BE2C (cell line): Measurements from ENCODE around the gene HCK.

Source experiments
- DNase-seq: peaks from one replicate; pipeline ENCODE4 v3.0.0-alpha.2; 2020
- H3K27me3 ChIP-seq: fragments of 250-450 bp; sonication (Bioruptor Pico); 2 replicates; pipeline ENCODE4 v1.5.1; 2020; ENCODE audit warnings: mild to moderate bottlenecking
- H3K36me3 ChIP-seq: fragments of 250-450 bp; sonication (Bioruptor Pico); 2 replicates; pipeline ENCODE4 v1.5.1; 2020; ENCODE audit warnings: mild to moderate bottlenecking
- H3K4me1 ChIP-seq: fragments of 250-450 bp; sonication (Bioruptor Pico); 2 replicates; pipeline ENCODE4 v1.5.1; 2020
- H3K4me3 ChIP-seq: 2 replicates; pipeline ENCODE4 v1.5.1; 2011; ENCODE audit warnings: low read depth, low read length
- H3K9me3 ChIP-seq: fragments of 250-450 bp; sonication (Bioruptor Pico); 2 replicates; pipeline ENCODE4 v1.5.1; 2020
- TF ChIP-seq, protein P1 (sequence below): IDR thresholded peaks from 2 replicates; pipeline ENCODE4 v1.5.1; 2012; ENCODE audit warnings: mild to moderate bottlenecking, low read depth, low read length

HCK gene

DNA sequence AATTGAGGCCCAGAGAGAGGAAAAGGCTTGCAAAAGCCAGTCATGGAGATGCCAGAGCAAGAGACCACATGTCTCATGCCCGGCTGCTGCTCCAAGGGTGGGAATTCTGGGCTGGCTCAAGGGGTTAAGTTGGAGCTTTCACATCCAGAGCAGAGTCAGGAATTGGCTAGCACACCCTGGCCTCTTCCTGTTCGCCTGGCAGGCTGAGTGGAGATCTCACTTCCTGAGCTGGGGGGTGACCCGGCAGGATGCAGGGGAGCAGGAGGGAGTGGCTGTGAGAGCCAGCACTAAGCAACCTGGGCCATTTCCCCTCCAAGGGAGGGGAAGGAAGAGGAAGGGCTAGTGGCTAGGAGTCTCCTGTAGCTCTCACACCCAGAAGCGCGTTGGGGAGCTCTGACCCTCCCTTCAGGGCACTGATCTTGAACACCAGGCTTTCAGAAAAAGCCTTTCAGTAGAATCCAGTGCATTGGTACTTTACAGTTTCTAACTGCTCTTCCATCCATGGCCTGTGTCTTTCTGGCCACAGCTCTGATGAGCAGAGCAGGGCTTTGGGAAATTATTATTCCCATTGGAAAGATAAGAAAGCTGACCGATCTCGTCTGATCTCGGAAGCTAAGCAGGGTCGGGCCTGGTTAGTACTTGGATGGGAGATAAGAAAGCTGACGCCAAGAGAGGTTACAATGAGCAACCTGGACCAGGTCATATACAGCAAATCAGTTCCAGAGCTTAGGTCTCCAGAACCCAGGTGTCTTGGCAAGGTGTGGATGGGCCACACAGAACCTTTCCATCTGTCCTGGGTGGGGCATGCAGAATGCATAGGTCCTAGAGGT, 44.0 kb upstream of the HCK start:
- no peak for DNase-seq
- no peak overlapping the region for H3K4me3 ChIP-seq
- no peaks in the 10 kb centered on the region for H3K36me3 ChIP-seq
- TF ChIP-seq, protein P1, sequence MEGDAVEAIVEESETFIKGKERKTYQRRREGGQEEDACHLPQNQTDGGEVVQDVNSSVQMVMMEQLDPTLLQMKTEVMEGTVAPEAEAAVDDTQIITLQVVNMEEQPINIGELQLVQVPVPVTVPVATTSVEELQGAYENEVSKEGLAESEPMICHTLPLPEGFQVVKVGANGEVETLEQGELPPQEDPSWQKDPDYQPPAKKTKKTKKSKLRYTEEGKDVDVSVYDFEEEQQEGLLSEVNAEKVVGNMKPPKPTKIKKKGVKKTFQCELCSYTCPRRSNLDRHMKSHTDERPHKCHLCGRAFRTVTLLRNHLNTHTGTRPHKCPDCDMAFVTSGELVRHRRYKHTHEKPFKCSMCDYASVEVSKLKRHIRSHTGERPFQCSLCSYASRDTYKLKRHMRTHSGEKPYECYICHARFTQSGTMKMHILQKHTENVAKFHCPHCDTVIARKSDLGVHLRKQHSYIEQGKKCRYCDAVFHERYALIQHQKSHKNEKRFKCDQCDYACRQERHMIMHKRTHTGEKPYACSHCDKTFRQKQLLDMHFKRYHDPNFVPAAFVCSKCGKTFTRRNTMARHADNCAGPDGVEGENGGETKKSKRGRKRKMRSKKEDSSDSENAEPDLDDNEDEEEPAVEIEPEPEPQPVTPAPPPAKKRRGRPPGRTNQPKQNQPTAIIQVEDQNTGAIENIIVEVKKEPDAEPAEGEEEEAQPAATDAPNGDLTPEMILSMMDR, result no peak
- peaks cover 8% of the 10 kb centered on the region; the same call in 1 of the 2 replicates for H3K4me1 ChIP-seq
- no peaks in the 10 kb centered on the region for H3K27me3 ChIP-seq
- no peaks in the 10 kb centered on the region for H3K9me3 ChIP-seq

DNA sequence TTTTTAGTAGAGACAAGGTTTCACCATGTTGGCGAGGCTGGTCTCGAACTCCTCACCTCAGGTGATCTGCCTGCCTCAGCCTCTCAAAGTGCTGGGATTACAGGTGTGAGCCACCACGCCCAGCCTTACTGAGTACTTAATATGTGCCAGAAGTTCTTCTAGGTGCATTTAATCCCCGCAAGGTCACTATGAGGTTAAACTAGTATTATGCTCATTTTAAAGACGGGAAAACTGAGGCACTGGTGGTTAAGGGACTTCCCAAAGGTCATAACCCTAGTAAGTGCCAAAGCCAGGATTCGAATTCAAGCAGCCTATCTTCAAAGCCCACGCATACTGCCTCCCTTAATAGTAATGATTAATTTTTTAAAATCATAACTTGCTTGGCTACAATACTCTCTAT, 42.5 kb upstream of the HCK start:
- DNase-seq, result no peak
- H3K9me3 ChIP-seq, result no peaks in the 10 kb centered on the region
- no peaks in the 10 kb centered on the region for H3K27me3 ChIP-seq
- H3K4me1 ChIP-seq, result peaks cover 8% of the 10 kb centered on the region; the same call in 1 of the 2 replicates
- TF ChIP-seq, protein P1, result no peak
- no peaks in the 10 kb centered on the region for H3K36me3 ChIP-seq
- no peak overlapping the region for H3K4me3 ChIP-seq

DNA sequence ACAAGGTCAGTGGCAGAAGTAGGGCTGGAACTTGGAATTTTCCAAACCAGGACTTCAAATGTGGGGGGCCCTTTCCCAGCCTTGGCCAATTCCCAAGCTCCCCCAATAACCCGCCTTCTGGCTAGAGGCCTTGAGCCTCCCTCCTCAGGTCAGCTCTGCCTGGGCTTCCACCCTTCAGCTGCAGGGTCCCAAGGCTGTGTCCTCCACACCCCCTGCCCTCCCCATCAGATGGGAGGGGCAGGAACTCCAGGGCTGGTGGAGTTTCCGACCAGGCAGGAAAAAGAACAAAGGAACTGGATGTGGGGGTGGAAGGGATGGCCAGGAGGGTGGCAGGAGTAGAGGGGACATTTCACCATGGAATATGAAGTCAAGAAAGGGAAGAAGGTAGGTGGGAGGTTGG, 41.9 kb upstream of the HCK start, which contains the start of gene CCM2L:
Gene CCM2L (plus strand): TSS at position 338 of the 400 bp plus-strand sequence. CDS start 17 bp downstream, at position 355.
- H3K36me3 ChIP-seq, result no peaks in the 10 kb centered on the region
- H3K4me3 ChIP-seq, result no peak within 1 kb of the TSS
- H3K4me1 ChIP-seq, result peaks cover 8% of the 10 kb centered on the region; the same call in 1 of the 2 replicates
- no peaks in the 10 kb centered on the region for H3K27me3 ChIP-seq
- H3K9me3 ChIP-seq, result no peaks in the 10 kb centered on the region
- no peak for DNase-seq
- TF ChIP-seq, protein P1, result no peak

DNA sequence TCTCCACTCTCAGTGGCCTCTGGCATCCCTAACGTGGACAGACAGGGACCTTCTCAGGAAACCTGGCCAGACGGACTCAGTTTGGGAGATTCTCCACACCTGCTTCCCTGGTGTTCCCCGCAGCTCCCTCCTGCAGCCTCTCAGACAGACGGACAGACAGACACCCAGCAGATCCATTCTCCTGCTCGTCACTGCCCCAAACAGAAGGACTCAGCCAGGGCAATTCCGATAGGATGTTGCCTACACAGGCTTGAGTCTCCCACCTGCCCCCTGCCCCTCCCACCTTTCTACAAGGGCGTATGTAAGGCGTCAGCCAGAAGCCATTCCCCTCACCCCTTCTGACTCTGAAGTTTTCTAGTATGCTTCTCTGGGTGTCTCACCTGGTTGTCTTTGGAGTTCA, 41.4 kb upstream of the HCK start:
- no peak overlapping the region for H3K4me3 ChIP-seq
- peaks cover 8% of the 10 kb centered on the region; the same call in 1 of the 2 replicates for H3K4me1 ChIP-seq
- no peak for DNase-seq
- TF ChIP-seq, protein P1, result no peak
- H3K27me3 ChIP-seq, result no peaks in the 10 kb centered on the region
- no peaks in the 10 kb centered on the region for H3K9me3 ChIP-seq
- H3K36me3 ChIP-seq, result no peaks in the 10 kb centered on the region

DNA sequence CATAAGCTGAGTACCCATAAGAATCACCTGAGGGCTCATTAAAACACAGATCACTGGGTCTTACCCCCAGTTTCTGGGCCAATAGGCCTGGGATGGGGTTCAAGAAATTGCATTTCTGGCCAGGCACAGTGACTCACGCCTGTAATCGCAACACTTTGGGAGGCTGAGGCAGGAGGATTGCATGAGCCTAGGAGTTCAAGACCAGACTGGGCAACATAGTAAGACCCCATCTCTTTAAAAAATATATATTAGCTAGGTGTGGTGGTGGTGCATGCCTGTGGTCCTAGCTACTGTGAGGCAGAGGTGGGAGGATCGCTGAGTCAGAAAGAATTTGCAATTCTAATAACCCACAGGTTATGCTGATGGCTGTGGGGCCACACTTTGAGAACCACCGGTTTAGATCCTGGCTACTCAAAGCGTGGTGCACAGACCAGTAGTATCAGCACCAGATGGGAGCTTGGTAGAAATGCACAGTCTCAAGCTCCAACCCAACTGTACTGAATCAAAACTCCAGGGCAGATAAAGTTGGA, 39.8 kb upstream of the HCK start:
- DNase-seq, result no peak
- H3K4me1 ChIP-seq, result peaks cover 8% of the 10 kb centered on the region; the same call in 1 of the 2 replicates
- H3K4me3 ChIP-seq, result no peak overlapping the region
- no peaks in the 10 kb centered on the region for H3K36me3 ChIP-seq
- no peaks in the 10 kb centered on the region for H3K9me3 ChIP-seq
- TF ChIP-seq, protein P1, result no peak
- peaks cover 5% of the 10 kb centered on the region; the same call in 1 of the 2 replicates for H3K27me3 ChIP-seq

DNA sequence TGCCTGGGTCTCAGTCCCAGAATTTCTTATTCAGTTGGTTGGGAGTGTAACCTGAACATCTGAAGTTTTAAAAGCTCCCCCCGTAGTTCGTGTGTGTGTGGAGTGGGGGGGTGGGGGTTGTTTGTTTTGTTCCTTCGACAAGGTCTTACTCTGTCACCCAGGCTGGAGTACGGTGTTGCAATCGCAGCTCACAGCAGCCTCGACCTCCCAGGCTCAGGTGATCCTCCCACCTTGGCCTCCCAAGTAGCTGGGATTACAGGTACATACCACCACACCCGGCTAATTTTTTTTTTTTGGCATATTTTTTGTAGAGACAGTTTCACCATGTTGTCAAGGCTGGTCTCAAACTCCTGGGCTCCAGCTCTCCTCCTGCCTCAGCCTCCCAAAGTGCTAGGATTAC, 38.7 kb upstream of the HCK start:
- TF ChIP-seq, protein P1, result no peak
- Histone ChIP-seq H3K27me3 (peaks cover 5% of the 10 kb centered on the region; the same call in 1 of the 2 replicates), H3K9me3 (no peaks in the 10 kb centered on the region), H3K36me3 (no peaks in the 10 kb centered on the region), H3K4me3 (no peak overlapping the region), H3K4me1 (peaks cover under 1% of the 10 kb centered on the region; the same call in 1 of the 2 replicates)
- DNase-seq, result no peak
